ENCODE measurements around the gene HLA-DPA1. TPM values are rescaled to one million over a fixed set of nuclear protein-coding genes. Genes with fewer than 3 reads are reported as not detected.

HLA-DPA1 gene
- 1,000 to 10,000 TPM; 2,534 to 3,526 (median 2,823) TPM for polyA plus RNA-seq (ENCODE audit: low read depth in 6 of 6)

- peak within 1 kb of the TSS; percentile 97 to 100 (median 99) for H3K27ac Mint-ChIP-seq
- H3K27me3 Mint-ChIP-seq = no peaks in the 10 kb centered on the region
- peaks cover 48 to 58% of the 10 kb centered on the region in 2 donors for H3K36me3 Mint-ChIP-seq
- peaks cover 0 to 4% (median 0%) of the 10 kb centered on the region in 7 donors for H3K9me3 Mint-ChIP-seq
- H3K4me1 Mint-ChIP-seq = peaks cover 55 to 61% (median 59%) of the 10 kb centered on the region in 3 donors
- DNase-seq (peak; percentile 90), ATAC-seq (ENCODE audit: low read depth in 2 of 2) (peak; percentile 68 to 72)
- H3K4me3 Mint-ChIP-seq = peak within 1 kb of the TSS; percentile 85 to 100 (median 94)
Measured at GRCh38 chr6:33073431-33073871, at the start of gene HLA-DPA1. Gene HLA-DPA1 (minus strand): TSS chr6:33073649.

DNA sequence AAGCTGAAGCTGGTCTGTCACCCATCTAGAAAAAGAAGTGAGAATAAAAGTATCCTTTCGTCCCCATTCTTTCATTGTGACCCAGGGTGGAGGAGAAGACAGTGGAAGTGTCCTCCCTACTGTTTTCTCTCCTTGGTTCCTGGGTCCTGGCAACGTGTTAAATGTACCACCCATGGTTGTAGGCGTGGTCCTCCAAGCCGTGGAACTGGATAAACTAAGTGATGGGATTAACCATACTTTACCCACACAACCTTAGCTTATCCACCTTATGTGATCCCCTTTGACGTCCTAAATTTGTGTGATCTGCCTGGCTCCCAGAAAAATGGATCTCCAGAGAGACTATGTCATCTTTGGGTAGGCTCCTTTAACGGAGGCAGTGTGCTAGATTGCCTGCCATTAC lies 49.7 kb upstream of the HLA-DPA1 start:
- Mint-ChIP-seq H3K4me3 (no peak overlapping the region), H3K27ac (no peak overlapping the region), H3K4me1 (peaks cover 5 to 12% (median 10%) of the 10 kb centered on the region in 3 donors), H3K36me3 (peaks cover 6 to 10% of the 10 kb centered on the region in 2 donors), H3K27me3 (no peaks in the 10 kb centered on the region), H3K9me3 (peaks cover 5 to 16% (median 11%) of the 10 kb centered on the region in 7 donors)
- no peak for DNase-seq
- ATAC-seq (ENCODE audit: low read depth in 2 of 2) = no peak

DNA sequence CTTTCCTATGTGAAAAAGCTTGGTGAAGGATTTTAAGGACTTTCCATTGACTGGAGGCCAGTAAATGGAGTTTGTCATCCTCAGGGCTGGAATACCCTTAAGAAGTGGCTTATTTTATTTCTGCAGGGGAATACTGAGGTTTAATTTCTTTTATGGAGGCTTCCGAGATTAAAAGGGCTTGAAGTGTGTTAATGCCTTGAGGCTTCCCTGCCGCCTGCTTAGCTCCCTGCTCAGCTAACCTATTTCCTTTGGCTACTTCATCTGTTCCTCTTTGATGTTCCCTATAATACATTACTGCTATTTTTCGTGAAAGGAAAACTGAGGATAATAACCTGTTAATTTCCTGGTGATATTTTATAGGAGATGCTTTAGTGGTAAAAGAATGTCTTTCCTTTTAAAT lies 46.6 kb upstream of the HLA-DPA1 start:
- Mint-ChIP-seq H3K9me3 (peaks cover 5 to 16% (median 11%) of the 10 kb centered on the region in 7 donors), H3K4me1 (peaks cover 27 to 38% (median 29%) of the 10 kb centered on the region in 3 donors), H3K27me3 (peaks cover 0 to 12% (median 9%) of the 10 kb centered on the region in 3 donors), H3K36me3 (peaks cover 6 to 18% of the 10 kb centered on the region in 2 donors), H3K27ac (no peak overlapping the region), H3K4me3 (no peak overlapping the region)
- ATAC-seq (ENCODE audit: low read depth in 2 of 2) = no peak
- DNase-seq = no peak

DNA sequence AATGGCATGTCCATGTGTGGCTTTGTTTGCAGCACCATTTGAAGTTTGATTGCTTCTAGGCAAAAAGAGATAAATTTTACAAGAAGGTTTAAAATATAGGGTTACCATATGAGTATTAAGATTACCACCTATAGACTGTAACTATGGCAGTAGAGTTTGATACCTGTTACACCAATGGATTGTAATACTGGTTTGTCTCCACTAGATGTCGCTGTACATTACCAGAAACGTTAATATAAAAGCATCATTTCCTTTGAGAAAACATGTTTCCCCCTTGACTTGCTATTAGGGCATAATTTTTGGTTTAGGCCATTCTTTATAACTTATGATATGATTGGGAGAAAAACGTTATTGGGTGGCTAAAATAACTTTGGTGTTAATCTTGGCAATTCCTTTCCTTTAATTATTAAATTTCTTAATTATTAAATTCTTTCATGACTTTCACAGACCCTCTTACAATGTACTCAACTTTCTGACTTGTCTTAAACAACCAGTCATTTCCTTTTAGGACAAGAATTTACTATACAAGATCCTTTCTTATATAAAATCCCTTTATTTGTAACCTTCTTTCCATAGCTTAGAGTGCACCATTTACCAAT lies 45.2 kb upstream of the HLA-DPA1 start:
- Mint-ChIP-seq H3K27ac (peak overlapping the region in 2 of 6 donors; percentile 47 to 76), H3K4me1 (peaks cover 38 to 52% (median 43%) of the 10 kb centered on the region in 3 donors), H3K4me3 (peak overlapping the region in 5 of 8 donors; percentile 8 to 69 (median 53)), H3K9me3 (peaks cover 3 to 9% (median 5%) of the 10 kb centered on the region in 7 donors), H3K36me3 (peaks cover 2 to 11% of the 10 kb centered on the region in 2 donors), H3K27me3 (peaks cover 0 to 12% (median 9%) of the 10 kb centered on the region in 3 donors)
- ATAC-seq (ENCODE audit: low read depth in 2 of 2) = peak in 1 of 2 donors; percentile 42
- DNase-seq = peak; percentile 63

- Mint-ChIP-seq H3K36me3 (peaks cover 0 to 8% of the 10 kb centered on the region in 2 donors), H3K4me3 (peak overlapping the region in 5 of 8 donors; percentile 30 to 82 (median 69)), H3K4me1 (peaks cover 45 to 59% (median 51%) of the 10 kb centered on the region in 3 donors), H3K9me3 (peaks cover 0 to 4% (median 2%) of the 10 kb centered on the region in 7 donors), H3K27ac (peak overlapping the region in 2 of 6 donors; percentile 52 to 76), H3K27me3 (peaks cover 0 to 12% (median 9%) of the 10 kb centered on the region in 3 donors)
- DNase-seq = no peak
- no peak for ATAC-seq (ENCODE audit: low read depth in 2 of 2)
Measured at GRCh38 chr6:33117811-33118277, 44.4 kb upstream of the HLA-DPA1 start.

- ATAC-seq (ENCODE audit: low read depth in 2 of 2) (no peak), DNase-seq (no peak)
- peak overlapping the region; percentile 19 to 89 (median 76) for H3K4me3 Mint-ChIP-seq
- peak overlapping the region in 5 of 6 donors; percentile 14 to 81 (median 64) for H3K27ac Mint-ChIP-seq
- peaks cover 0 to 8% of the 10 kb centered on the region in 2 donors for H3K36me3 Mint-ChIP-seq
- peaks cover 0 to 12% (median 9%) of the 10 kb centered on the region in 3 donors for H3K27me3 Mint-ChIP-seq
- H3K4me1 Mint-ChIP-seq = peaks cover 53 to 67% (median 59%) of the 10 kb centered on the region in 3 donors
- H3K9me3 Mint-ChIP-seq = peaks cover 0 to 4% (median 2%) of the 10 kb centered on the region in 7 donors
Measured at GRCh38 chr6:33116841-33117711, 43.6 kb upstream of the HLA-DPA1 start.

GRCh38 chr6:33116417-33116816 lies 43.0 kb upstream of the HLA-DPA1 start:
- Mint-ChIP-seq H3K27me3 (peaks cover 0 to 12% (median 9%) of the 10 kb centered on the region in 3 donors), H3K4me3 (peak overlapping the region; percentile 19 to 89 (median 76)), H3K4me1 (peaks cover 58 to 73% (median 62%) of the 10 kb centered on the region in 3 donors), H3K36me3 (peaks cover 0 to 8% of the 10 kb centered on the region in 2 donors), H3K9me3 (peaks cover 0 to 4% (median 0%) of the 10 kb centered on the region in 7 donors), H3K27ac (peak overlapping the region in 4 of 6 donors; percentile 48 to 81 (median 64))
- DNase-seq (no peak), ATAC-seq (ENCODE audit: low read depth in 2 of 2) (no peak)

DNA sequence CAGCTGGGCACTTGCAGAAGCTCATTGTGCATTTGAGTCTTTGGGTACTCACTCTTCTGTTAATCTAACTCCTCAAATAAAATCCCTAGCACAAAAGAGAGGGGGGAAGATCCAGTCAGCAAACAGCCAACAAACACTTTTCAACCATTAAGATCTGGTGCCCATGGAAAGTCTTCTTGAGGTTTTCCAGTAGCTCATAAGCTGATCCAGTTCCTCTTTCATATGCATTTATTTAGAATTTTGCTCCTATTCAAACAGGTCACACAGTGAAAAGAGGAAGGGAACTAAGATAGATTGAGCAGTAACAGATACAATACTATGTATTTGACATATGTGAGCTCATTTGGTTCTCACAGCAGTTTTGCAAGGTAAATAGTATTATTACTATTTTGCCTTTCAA lies 41.0 kb upstream of the HLA-DPA1 start:
- peak overlapping the region; percentile 72 to 92 (median 82) for H3K4me3 Mint-ChIP-seq
- peak overlapping the region; percentile 43 to 91 (median 82) for H3K27ac Mint-ChIP-seq
- DNase-seq (no peak), ATAC-seq (ENCODE audit: low read depth in 2 of 2) (peak; percentile 49 to 55)
- H3K4me1 Mint-ChIP-seq = peaks cover 58 to 76% (median 62%) of the 10 kb centered on the region in 3 donors
- peaks cover 0 to 4% (median 0%) of the 10 kb centered on the region in 7 donors for H3K9me3 Mint-ChIP-seq
- peaks cover 0 to 16% (median 9%) of the 10 kb centered on the region in 3 donors for H3K27me3 Mint-ChIP-seq
- peaks cover 0 to 8% of the 10 kb centered on the region in 2 donors for H3K36me3 Mint-ChIP-seq

- peaks cover 58 to 76% (median 62%) of the 10 kb centered on the region in 3 donors for H3K4me1 Mint-ChIP-seq
- peaks cover 0 to 8% of the 10 kb centered on the region in 2 donors for H3K36me3 Mint-ChIP-seq
- peaks cover 0 to 4% (median 0%) of the 10 kb centered on the region in 7 donors for H3K9me3 Mint-ChIP-seq
- no peak for ATAC-seq (ENCODE audit: low read depth in 2 of 2)
- DNase-seq = no peak
- peak overlapping the region; percentile 72 to 92 (median 82) for H3K4me3 Mint-ChIP-seq
- peak overlapping the region; percentile 68 to 92 (median 87) for H3K27ac Mint-ChIP-seq
- peaks cover 0 to 18% (median 9%) of the 10 kb centered on the region in 3 donors for H3K27me3 Mint-ChIP-seq
Measured at GRCh38 chr6:33113755-33114154, 40.3 kb upstream of the HLA-DPA1 start.

GRCh38 chr6:33112148-33112547 lies 38.7 kb upstream of the HLA-DPA1 start:
- peak overlapping the region; percentile 61 to 95 (median 77) for H3K27ac Mint-ChIP-seq
- peak overlapping the region; percentile 75 to 92 (median 82) for H3K4me3 Mint-ChIP-seq
- H3K27me3 Mint-ChIP-seq = peaks cover 0 to 17% (median 4%) of the 10 kb centered on the region in 3 donors
- H3K4me1 Mint-ChIP-seq = peaks cover 48 to 61% (median 51%) of the 10 kb centered on the region in 3 donors
- peaks cover 0 to 3% of the 10 kb centered on the region in 2 donors for H3K36me3 Mint-ChIP-seq
- peak; percentile 91 to 94 for ATAC-seq (ENCODE audit: low read depth in 2 of 2)
- peaks cover 0 to 4% (median 0%) of the 10 kb centered on the region in 7 donors for H3K9me3 Mint-ChIP-seq
- DNase-seq = peak; percentile 74

DNA sequence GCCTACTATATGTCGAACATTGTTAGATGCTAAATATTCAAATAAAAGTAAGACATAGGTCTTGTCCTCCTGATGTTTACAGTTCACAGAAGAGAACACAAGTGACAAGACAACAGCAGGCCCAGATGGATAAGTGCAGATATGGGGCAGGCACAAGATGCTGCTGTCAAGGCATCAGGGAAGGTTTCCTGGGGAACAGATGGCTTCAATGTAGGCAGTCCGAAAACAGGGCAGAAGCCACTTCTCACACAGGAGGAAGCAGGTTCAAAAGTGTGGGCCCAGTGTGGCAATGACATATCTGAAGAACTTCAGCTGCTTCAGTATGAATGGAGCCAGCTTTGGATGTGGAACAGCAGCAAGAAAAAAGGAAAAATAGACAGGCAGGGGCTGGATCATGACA lies 34.9 kb upstream of the HLA-DPA1 start:
- no peak for ATAC-seq (ENCODE audit: low read depth in 2 of 2)
- peak overlapping the region in 1 of 6 donors; percentile 21 for H3K27ac Mint-ChIP-seq
- H3K9me3 Mint-ChIP-seq = peaks cover 0 to 13% (median 5%) of the 10 kb centered on the region in 7 donors
- H3K4me3 Mint-ChIP-seq = no peak overlapping the region
- H3K27me3 Mint-ChIP-seq = peaks cover 4 to 38% (median 12%) of the 10 kb centered on the region in 3 donors
- H3K36me3 Mint-ChIP-seq = peaks cover 0 to 16% of the 10 kb centered on the region in 2 donors
- H3K4me1 Mint-ChIP-seq = peaks cover 26 to 40% (median 32%) of the 10 kb centered on the region in 3 donors
- no peak for DNase-seq

DNA sequence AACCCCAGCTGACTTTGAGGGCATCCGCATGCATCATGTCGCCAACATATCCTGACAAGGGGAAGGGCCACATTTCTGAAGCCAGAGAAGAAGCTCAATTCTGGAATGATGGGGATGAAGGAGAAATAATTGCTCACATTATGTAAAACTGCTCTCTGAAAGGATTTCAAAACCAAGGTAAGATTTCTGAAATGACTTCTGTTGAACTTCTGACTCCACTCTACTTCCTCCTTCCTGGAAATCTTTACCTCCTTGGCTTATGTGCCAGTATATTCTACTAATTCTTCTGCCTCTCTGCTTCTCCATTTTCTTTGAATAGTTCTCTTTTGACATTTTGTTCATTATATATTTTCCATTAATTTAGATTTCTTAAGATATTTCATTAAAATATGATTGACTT lies 34.2 kb upstream of the HLA-DPA1 start:
- peaks cover 20 to 33% (median 25%) of the 10 kb centered on the region in 3 donors for H3K4me1 Mint-ChIP-seq
- ATAC-seq (ENCODE audit: low read depth in 2 of 2) (no peak), DNase-seq (no peak)
- H3K9me3 Mint-ChIP-seq = peaks cover 2 to 13% (median 5%) of the 10 kb centered on the region in 7 donors
- H3K36me3 Mint-ChIP-seq = peaks cover 0 to 16% of the 10 kb centered on the region in 2 donors
- H3K27me3 Mint-ChIP-seq = peaks cover 4 to 38% (median 12%) of the 10 kb centered on the region in 3 donors
- no peak overlapping the region for H3K27ac Mint-ChIP-seq
- H3K4me3 Mint-ChIP-seq = no peak overlapping the region
